K562 (cell line): ENCODE results near the gene PLEKHA6. TPM values are rescaled to one million over a fixed set of nuclear protein-coding genes. Genes with fewer than 3 reads are reported as not detected.

ENCODE experiments used
- BCL6 ChIP-seq: fragments of 250-450 bp; sonication (Bioruptor Pico); IDR thresholded peaks from 2 replicates; pipeline ENCODE4 v1.4.0; 2020
- CBX3 ChIP-seq, 2 experiments: IDR thresholded peaks; 1 replicate in 1 of 2; 2 replicates in 1 of 2; pipeline ENCODE4 v1.6.1; 2012; ENCODE audit warnings: inconsistent platforms in 2 of 2, low read length in 2 of 2, borderline replicate concordance in 1 of 2, control low read depth in 1 of 2
- FOXA3 ChIP-seq, 2 experiments: fragments of 450-650 bp in 1 of 2; sonication (generic) in 1 of 2; formaldehyde crosslinking; IDR thresholded peaks in 1 of 2; conservative IDR thresholded peaks in 1 of 2; 2 replicates each; pipeline versions ENCODE4 v1.4.0 to v1.8.0; 2020 to 2022; ENCODE audit warnings: mild to moderate bottlenecking in 2 of 2, missing genetic modification reagents in 1 of 2
- HSF4 ChIP-seq: fragments of 250-450 bp; sonication (Bioruptor Pico); IDR thresholded peaks from 2 replicates; pipeline ENCODE4 v2.1.2; 2022; ENCODE audit warnings: mild to moderate bottlenecking, moderate library complexity, borderline replicate concordance
- MTF1 ChIP-seq: fragments of 250-450 bp; sonication (Bioruptor Pico); IDR thresholded peaks from 2 replicates; pipeline ENCODE4 v1.9.0; 2021; ENCODE audit warnings: moderate library complexity, mild to moderate bottlenecking, inconsistent platforms, borderline replicate concordance
- POLR3G ChIP-seq: IDR thresholded peaks from 2 replicates; pipeline ENCODE4 v1.6.1; 2011; ENCODE audit not compliant: insufficient read length, insufficient replicate concordance; ENCODE audit errors: extremely low read depth
- RUNX1 ChIP-seq: sonication (generic); IDR thresholded peaks from 2 replicates; pipeline ENCODE4 v1.6.1; 2016; ENCODE audit warnings: antibody characterized with exemption, low read depth
- STAT5A ChIP-seq: IDR thresholded peaks from 2 replicates; pipeline ENCODE4 v1.6.1; 2012; ENCODE audit warnings: low read length, inconsistent platforms, borderline replicate concordance
- TCFL5 ChIP-seq: fragments of 250-450 bp; sonication (Bioruptor Pico); conservative IDR thresholded peaks from 2 replicates; pipeline ENCODE4 v1.6.1; 2021; ENCODE audit warnings: mild to moderate bottlenecking, moderate library complexity, matching md5 sums
- ZC3H8 ChIP-seq: fragments of 450-650 bp; IDR thresholded peaks from 2 replicates; pipeline ENCODE4 v1.6.1; 2017
- ZNF57 ChIP-seq: fragments of 450-650 bp; formaldehyde crosslinking; IDR thresholded peaks from 2 replicates; pipeline ENCODE4 v1.4.0; 2020; ENCODE audit warnings: mild to moderate bottlenecking, moderate library complexity
- ZNF695 ChIP-seq: fragments of 450-650 bp; formaldehyde crosslinking; IDR thresholded peaks from 2 replicates; pipeline ENCODE4 v1.4.0; 2020; ENCODE audit warnings: mild to moderate bottlenecking, moderate library complexity
- ZNF707 ChIP-seq: fragments of 250-450 bp; sonication (Bioruptor Pico); conservative IDR thresholded peaks from 2 replicates; pipeline ENCODE4 v1.8.0; 2022; ENCODE audit warnings: inconsistent platforms, mild to moderate bottlenecking, moderate library complexity
- ZNF79 ChIP-seq: fragments of 250-450 bp; sonication (Bioruptor Pico); IDR thresholded peaks from 2 replicates; pipeline ENCODE4 v1.4.0; 2020; ENCODE audit warnings: low read depth, mild to moderate bottlenecking, moderate library complexity
- polyA plus RNA-seq, 8 experiments: library from polyadenylated mRNA; depleted of rRNA in 4 of 8; stranded (reverse) in 5 of 8; unstranded in 3 of 8; fragments of >200 nt; fragmentation: Nextera tagmentation in 2 of 8; fragmentation: Illumina TruSeq in 1 of 8; extraction: Ambion mirVana in 2 of 8; extraction: Trizol in 1 of 8; gene quantifications; 2 replicates each; pipeline versions ENCODE4 v1.2.1 to v1.2.3, GENCODE V29; 2011 to 2014; ENCODE audit warnings: inconsistent platforms in 1 of 8, missing spikeins in 1 of 8
- total RNA-seq, 7 experiments: library from RNA; depleted of rRNA in 6 of 7; stranded (reverse); fragments of >200 nt in 6 of 7; fragmentation: Illumina TruSeq in 2 of 7; extraction: Trizol in 2 of 7; gene quantifications; 2 replicates each; pipeline versions ENCODE4 v1.2.1 to v1.2.3, GENCODE V29; 2011 to 2021; ENCODE audit warnings: low replicate concordance in 1 of 7
- TF ChIP-seq, protein P1 (sequence below): fragments of 250-450 bp; sonication (Bioruptor Pico); IDR thresholded peaks from 2 replicates; pipeline ENCODE4 v1.9.0; 2021; ENCODE audit warnings: mild to moderate bottlenecking
- TF ChIP-seq, protein P2 (sequence below): IDR thresholded peaks from 2 replicates; pipeline ENCODE4 v1.6.1; 2014; ENCODE audit warnings: antibody characterized with exemption
- TF ChIP-seq, protein P3 (sequence below): fragments of 450-650 bp; IDR thresholded peaks from 2 replicates; pipeline ENCODE4 v1.6.1; 2018; ENCODE audit not compliant: partially characterized antibody
- TF ChIP-seq, protein P4 (sequence below): sonication (generic); formaldehyde crosslinking; IDR thresholded peaks from 2 replicates; pipeline ENCODE4 v1.8.0; 2023; ENCODE audit warnings: mild to moderate bottlenecking, missing genetic modification reagents

PLEKHA6 gene
- total and polyA plus RNA-seq, 9 of the 15 experiments (the other 6 are each of a cell fraction or from before 2014, with no cell fraction given), result under 0.01 to 0.33 (median 0.01) TPM; not detected in 4

DNA sequence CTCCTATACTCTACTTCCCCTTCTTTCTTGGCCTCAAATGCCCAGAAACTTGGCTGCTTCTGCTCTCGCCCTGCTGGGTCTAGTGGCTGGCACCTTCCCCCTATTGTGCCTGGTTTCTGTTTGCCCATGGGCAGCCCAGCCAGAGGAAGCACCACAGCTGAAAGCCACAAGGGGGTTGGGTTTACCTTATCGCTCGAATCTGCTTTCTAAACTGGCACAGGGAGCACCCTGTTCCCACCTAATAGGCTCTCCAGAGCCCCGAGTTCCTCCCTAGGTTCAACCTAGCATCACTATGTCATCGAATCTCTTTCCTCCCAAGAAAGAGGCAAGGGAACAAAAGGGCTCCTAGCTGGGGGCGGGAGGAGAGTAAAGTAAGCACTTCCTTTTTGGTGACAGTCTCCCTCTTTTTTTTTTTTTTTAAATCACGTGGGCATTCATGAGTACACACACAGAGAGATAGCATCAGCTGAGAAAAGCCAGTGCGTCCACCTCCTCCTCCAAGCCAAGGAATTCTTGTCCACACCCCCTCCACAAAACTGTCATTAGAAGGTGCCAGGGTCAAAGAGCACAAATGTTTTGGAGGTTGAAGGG, 72.8 kb downstream of the PLEKHA6 start (continued):
- TF ChIP-seq, protein P1, sequence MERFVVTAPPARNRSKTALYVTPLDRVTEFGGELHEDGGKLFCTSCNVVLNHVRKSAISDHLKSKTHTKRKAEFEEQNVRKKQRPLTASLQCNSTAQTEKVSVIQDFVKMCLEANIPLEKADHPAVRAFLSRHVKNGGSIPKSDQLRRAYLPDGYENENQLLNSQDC (CRISPR knock-in tag), result no peak
- TF ChIP-seq STAT5A (no peak), RUNX1 (no peak), BCL6 (CRISPR knock-in tag) (no peak), ZNF57 (CRISPR knock-in tag) (no peak), FOXA3 (CRISPR knock-in tag; conservative IDR thresholded peaks at IDR 0.05 in 1 of 2, IDR thresholded peaks at IDR 0.05 in 1 of 2) (peak in 1 of 2 experiments; percentile 76; a peak in 2 of 4 replicates), ZC3H8 (no peak), TCFL5 (CRISPR knock-in tag) (no peak), ZNF695 (no peak), HSF4 (no peak), ZNF79 (no peak), ZNF707 (CRISPR knock-in tag) (no peak), MTF1 (CRISPR knock-in tag) (no peak), POLR3G (no peak), CBX3 (IDR thresholded peaks at IDR 0.05; ENCODE audit: borderline replicate concordance in 1 of 2, low read length in 2 of 2) (no peak)
- TF ChIP-seq, protein P2, sequence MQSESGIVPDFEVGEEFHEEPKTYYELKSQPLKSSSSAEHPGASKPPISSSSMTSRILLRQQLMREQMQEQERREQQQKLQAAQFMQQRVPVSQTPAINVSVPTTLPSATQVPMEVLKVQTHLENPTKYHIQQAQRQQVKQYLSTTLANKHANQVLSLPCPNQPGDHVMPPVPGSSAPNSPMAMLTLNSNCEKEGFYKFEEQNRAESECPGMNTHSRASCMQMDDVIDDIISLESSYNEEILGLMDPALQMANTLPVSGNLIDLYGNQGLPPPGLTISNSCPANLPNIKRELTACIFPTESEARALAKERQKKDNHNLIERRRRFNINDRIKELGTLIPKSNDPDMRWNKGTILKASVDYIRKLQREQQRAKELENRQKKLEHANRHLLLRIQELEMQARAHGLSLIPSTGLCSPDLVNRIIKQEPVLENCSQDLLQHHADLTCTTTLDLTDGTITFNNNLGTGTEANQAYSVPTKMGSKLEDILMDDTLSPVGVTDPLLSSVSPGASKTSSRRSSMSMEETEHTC, result no peak
- TF ChIP-seq, protein P3, sequence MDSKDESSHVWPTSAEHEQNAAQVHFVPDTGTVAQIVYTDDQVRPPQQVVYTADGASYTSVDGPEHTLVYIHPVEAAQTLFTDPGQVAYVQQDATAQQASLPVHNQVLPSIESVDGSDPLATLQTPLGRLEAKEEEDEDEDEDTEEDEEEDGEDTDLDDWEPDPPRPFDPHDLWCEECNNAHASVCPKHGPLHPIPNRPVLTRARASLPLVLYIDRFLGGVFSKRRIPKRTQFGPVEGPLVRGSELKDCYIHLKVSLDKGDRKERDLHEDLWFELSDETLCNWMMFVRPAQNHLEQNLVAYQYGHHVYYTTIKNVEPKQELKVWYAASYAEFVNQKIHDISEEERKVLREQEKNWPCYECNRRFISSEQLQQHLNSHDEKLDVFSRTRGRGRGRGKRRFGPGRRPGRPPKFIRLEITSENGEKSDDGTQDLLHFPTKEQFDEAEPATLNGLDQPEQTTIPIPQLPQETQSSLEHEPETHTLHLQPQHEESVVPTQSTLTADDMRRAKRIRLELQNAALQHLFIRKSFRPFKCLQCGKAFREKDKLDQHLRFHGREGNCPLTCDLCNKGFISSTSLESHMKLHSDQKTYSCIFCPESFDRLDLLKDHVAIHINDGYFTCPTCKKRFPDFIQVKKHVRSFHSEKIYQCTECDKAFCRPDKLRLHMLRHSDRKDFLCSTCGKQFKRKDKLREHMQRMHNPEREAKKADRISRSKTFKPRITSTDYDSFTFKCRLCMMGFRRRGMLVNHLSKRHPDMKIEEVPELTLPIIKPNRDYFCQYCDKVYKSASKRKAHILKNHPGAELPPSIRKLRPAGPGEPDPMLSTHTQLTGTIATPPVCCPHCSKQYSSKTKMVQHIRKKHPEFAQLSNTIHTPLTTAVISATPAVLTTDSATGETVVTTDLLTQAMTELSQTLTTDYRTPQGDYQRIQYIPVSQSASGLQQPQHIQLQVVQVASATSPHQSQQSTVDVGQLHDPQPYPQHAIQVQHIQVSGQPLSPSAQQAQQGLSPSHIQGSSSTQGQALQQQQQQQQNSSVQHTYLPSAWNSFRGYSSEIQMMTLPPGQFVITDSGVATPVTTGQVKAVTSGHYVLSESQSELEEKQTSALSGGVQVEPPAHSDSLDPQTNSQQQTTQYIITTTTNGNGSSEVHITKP, result peak; percentile 66
- TF ChIP-seq, protein P4, sequence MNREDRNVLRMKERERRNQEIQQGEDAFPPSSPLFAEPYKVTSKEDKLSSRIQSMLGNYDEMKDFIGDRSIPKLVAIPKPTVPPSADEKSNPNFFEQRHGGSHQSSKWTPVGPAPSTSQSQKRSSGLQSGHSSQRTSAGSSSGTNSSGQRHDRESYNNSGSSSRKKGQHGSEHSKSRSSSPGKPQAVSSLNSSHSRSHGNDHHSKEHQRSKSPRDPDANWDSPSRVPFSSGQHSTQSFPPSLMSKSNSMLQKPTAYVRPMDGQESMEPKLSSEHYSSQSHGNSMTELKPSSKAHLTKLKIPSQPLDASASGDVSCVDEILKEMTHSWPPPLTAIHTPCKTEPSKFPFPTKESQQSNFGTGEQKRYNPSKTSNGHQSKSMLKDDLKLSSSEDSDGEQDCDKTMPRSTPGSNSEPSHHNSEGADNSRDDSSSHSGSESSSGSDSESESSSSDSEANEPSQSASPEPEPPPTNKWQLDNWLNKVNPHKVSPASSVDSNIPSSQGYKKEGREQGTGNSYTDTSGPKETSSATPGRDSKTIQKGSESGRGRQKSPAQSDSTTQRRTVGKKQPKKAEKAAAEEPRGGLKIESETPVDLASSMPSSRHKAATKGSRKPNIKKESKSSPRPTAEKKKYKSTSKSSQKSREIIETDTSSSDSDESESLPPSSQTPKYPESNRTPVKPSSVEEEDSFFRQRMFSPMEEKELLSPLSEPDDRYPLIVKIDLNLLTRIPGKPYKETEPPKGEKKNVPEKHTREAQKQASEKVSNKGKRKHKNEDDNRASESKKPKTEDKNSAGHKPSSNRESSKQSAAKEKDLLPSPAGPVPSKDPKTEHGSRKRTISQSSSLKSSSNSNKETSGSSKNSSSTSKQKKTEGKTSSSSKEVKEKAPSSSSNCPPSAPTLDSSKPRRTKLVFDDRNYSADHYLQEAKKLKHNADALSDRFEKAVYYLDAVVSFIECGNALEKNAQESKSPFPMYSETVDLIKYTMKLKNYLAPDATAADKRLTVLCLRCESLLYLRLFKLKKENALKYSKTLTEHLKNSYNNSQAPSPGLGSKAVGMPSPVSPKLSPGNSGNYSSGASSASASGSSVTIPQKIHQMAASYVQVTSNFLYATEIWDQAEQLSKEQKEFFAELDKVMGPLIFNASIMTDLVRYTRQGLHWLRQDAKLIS, result no peak
